Smooth muscle cell (in vitro differentiated cells): ENCODE measurements around the gene AURKB. TPM values are rescaled to one million over a fixed set of nuclear protein-coding genes. Genes with fewer than 3 reads are reported as not detected.

Source experiments
- DNase-seq: peaks from one replicate; lab custom pipeline; 2025; ENCODE audit not compliant: unreplicated experiment; lab: John Stamatoyannopoulos, UW
- H2AFZ ChIP-seq: fragments of 200-600 bp; sonication (generic); 2 replicates; pipeline ENCODE4 v1.6.0; 2016; ENCODE audit warnings: antibody characterized with exemption, low read depth, mild to moderate bottlenecking
- H3F3A ChIP-seq: fragments of 200-600 bp; sonication (generic); 2 replicates; pipeline ENCODE4 v1.6.0; 2017; ENCODE audit warnings: antibody characterized with exemption, low read depth
- H3K27ac ChIP-seq: fragments of 200-600 bp; sonication (generic); 2 replicates; pipeline ENCODE4 v1.5.1; 2016; ENCODE audit warnings: low read depth, mild to moderate bottlenecking
- H3K27me3 ChIP-seq: fragments of 200-600 bp; sonication (generic); 2 replicates; pipeline ENCODE4 v1.6.1; 2016; ENCODE audit warnings: low read depth, mild to moderate bottlenecking
- H3K36me3 ChIP-seq: fragments of 200-600 bp; sonication (generic); 2 replicates; pipeline ENCODE4 v1.5.1; 2016; ENCODE audit warnings: low read depth
- H3K4me1 ChIP-seq: fragments of 200-600 bp; sonication (generic); 2 replicates; pipeline ENCODE4 v1.5.1; 2016; ENCODE audit warnings: low read depth
- H3K4me2 ChIP-seq: fragments of 200-600 bp; sonication (generic); 2 replicates; pipeline ENCODE4 v1.6.0; 2016; ENCODE audit warnings: mild to moderate bottlenecking
- H3K4me3 ChIP-seq: fragments of 200-600 bp; sonication (generic); 2 replicates; pipeline ENCODE4 v1.5.1; 2016; ENCODE audit warnings: mild to moderate bottlenecking
- H3K79me2 ChIP-seq: fragments of 200-600 bp; sonication (generic); 2 replicates; pipeline ENCODE4 v1.6.0; 2016; ENCODE audit warnings: low read depth, mild to moderate bottlenecking
- H3K9ac ChIP-seq: fragments of 200-600 bp; sonication (generic); 2 replicates; pipeline ENCODE4 v1.6.0; 2016; ENCODE audit warnings: low read depth
- H3K9me3 ChIP-seq: fragments of 200-600 bp; sonication (generic); replicated peaks from 2 replicates; pipeline ENCODE4 v1.5.1; 2016; ENCODE audit warnings: low read depth
- H4K20me1 ChIP-seq: fragments of 200-600 bp; sonication (generic); 2 replicates; pipeline ENCODE4 v1.6.0; 2016; ENCODE audit warnings: low read depth
- CTCF ChIP-seq: fragments of 200-600 bp; sonication (generic); IDR thresholded peaks from 2 replicates; pipeline ENCODE4 v1.5.1; 2017; ENCODE audit warnings: borderline replicate concordance, mild to moderate bottlenecking, antibody characterized with exemption; ENCODE audit not compliant: insufficient read depth, poor library complexity, severe bottlenecking
- WGBS: methylation state at CpG from one replicate; pipeline ENCODE4 v1.1.7; 2016; ENCODE audit warnings: low lambda C conversion rate; 5-methylcytosine and 5-hydroxymethylcytosine counted together
- polyA plus RNA-seq: library from polyadenylated mRNA; unstranded; fragments of >200 nt; fragmentation: Nextera tagmentation; extraction: Ambion mirVana; gene quantifications from 2 replicates; pipeline ENCODE4 v1.2.1, GENCODE V29; 2016
- total RNA-seq: library from RNA; depleted of rRNA; stranded (reverse); fragments of >200 nt; gene quantifications from 2 replicates; pipeline ENCODE4 v1.2.3, GENCODE V29; 2014

Gene AURKB
- total and polyA plus RNA-seq, 2 experiments from 2014 or later, result 16.6 to 33.5 TPM

- peak overlapping the region; percentile 53 for H3K27ac ChIP-seq
- H4K20me1 ChIP-seq, result peaks cover 23% of the 10 kb centered on the region
- H3K79me2 ChIP-seq, result peaks cover 17% of the 10 kb centered on the region
- H3K4me2 ChIP-seq, result no peak overlapping the region
- peak; percentile 79 for DNase-seq
- peaks cover 15% of the 10 kb centered on the region for H3K4me1 ChIP-seq
- H3K36me3 ChIP-seq, result no peaks in the 10 kb centered on the region
- H3K9ac ChIP-seq, result no peak overlapping the region
- H3K4me3 ChIP-seq, result no peak overlapping the region
- peaks cover 5% of the 10 kb centered on the region for H3F3A ChIP-seq
- no peak overlapping the region for H2AFZ ChIP-seq
- no peaks in the 10 kb centered on the region for H3K27me3 ChIP-seq
- no peaks in the 10 kb centered on the region for H3K9me3 ChIP-seq
- peak; percentile 84 for TF ChIP-seq CTCF
- WGBS, result 58% methylated on average over 20 of the region's 20 CpGs
These were observed 51.9 kb downstream of the AURKB start for GRCh38 chr17:8158267-8159031.

- Histone ChIP-seq H3K27me3 (no peaks in the 10 kb centered on the region), H3F3A (peaks cover 15% of the 10 kb centered on the region), H2AFZ (no peak overlapping the region), H3K4me1 (peaks cover 17% of the 10 kb centered on the region), H3K9me3 (no peaks in the 10 kb centered on the region), H3K79me2 (peaks cover under 1% of the 10 kb centered on the region), H3K4me2 (peak overlapping the region; percentile 93), H3K9ac (peak overlapping the region; percentile 94), H3K36me3 (no peaks in the 10 kb centered on the region), H4K20me1 (peaks cover 33% of the 10 kb centered on the region), H3K27ac (peak overlapping the region; percentile 99), H3K4me3 (peak overlapping the region; percentile 70)
- DNase-seq, result peak; percentile 98
- under 1% methylated on average over 58 of the region's 59 CpGs for WGBS
- TF ChIP-seq CTCF, result no peak
These were observed 54.0 kb downstream of the AURKB start for GRCh38 chr17:8156246-8156992.

GRCh38 chr17:8155996-8156245 lies 54.5 kb downstream of the AURKB start:
- DNase-seq, result no peak
- Histone ChIP-seq H3K27ac (peak overlapping the region; percentile 99), H3K27me3 (no peaks in the 10 kb centered on the region), H3K9ac (peak overlapping the region; percentile 94), H3F3A (peaks cover 11% of the 10 kb centered on the region), H3K4me3 (peak overlapping the region; percentile 70), H3K9me3 (no peaks in the 10 kb centered on the region), H2AFZ (no peak overlapping the region), H3K4me2 (peak overlapping the region; percentile 93), H3K4me1 (peaks cover 17% of the 10 kb centered on the region), H3K79me2 (no peaks in the 10 kb centered on the region), H3K36me3 (no peaks in the 10 kb centered on the region), H4K20me1 (peaks cover 38% of the 10 kb centered on the region)
- WGBS, result 3% methylated on average over 11 of the region's 11 CpGs
- no peak for TF ChIP-seq CTCF
